ENCODE data around the gene GNA15.

- no peak for TF ChIP-seq CTCF (IDR thresholded peaks at IDR 0.05)
- no peak for TF ChIP-seq POLR2A (IDR thresholded peaks at IDR 0.05)
Observed at GRCh38 chr19:3190921-3191805, 55.3 kb downstream of the GNA15 start.
